ENCODE measurements around the gene PALM2AKAP2.
"Not testable (repeated sequence)": the region's sequence is repeated elsewhere in the genome, so short reads cannot be mapped to it uniquely, and the experiment has no call there.

PALM2AKAP2 gene

GRCh38 chr9:109811876-109812275, 31.9 kb downstream of the PALM2AKAP2 start:
- DNase-seq: no peak

- DNase-seq: no peak
Measured at GRCh38 chr9:109812331-109812730, 32.3 kb downstream of the PALM2AKAP2 start.

- DNase-seq: no peak
Measured at GRCh38 chr9:109812818-109813281, 32.9 kb downstream of the PALM2AKAP2 start.

GRCh38 chr9:109813303-109813702, 33.3 kb downstream of the PALM2AKAP2 start:
- DNase-seq: no peak

- DNase-seq: no peak
Measured at GRCh38 chr9:109813829-109814228, 33.8 kb downstream of the PALM2AKAP2 start.

GRCh38 chr9:109815366-109815947, 35.5 kb downstream of the PALM2AKAP2 start:
- DNase-seq: peak; percentile 70

GRCh38 chr9:109816490-109816889, 36.5 kb downstream of the PALM2AKAP2 start:
- DNase-seq: peak; percentile 98

GRCh38 chr9:109817146-109817845, 37.3 kb downstream of the PALM2AKAP2 start:
- DNase-seq: peak; percentile 62

- DNase-seq: peak; percentile 97
Measured at GRCh38 chr9:109817846-109818472, 38.0 kb downstream of the PALM2AKAP2 start.

GRCh38 chr9:109821711-109822110, 41.7 kb downstream of the PALM2AKAP2 start:
- DNase-seq: peak; percentile 66

GRCh38 chr9:109825383-109825782, 45.4 kb downstream of the PALM2AKAP2 start:
- DNase-seq: not testable (repeated sequence)

GRCh38 chr9:109826559-109826958, 46.6 kb downstream of the PALM2AKAP2 start:
- no peak for DNase-seq

GRCh38 chr9:109828254-109828653, 48.3 kb downstream of the PALM2AKAP2 start:
- no peak for DNase-seq
